ENCODE results near the gene EFS. TPM values are rescaled to one million over a fixed set of nuclear protein-coding genes. Genes with fewer than 3 reads are reported as not detected.

Gene EFS
- total and polyA plus RNA-seq, 2 of the 8 experiments (the other 6 are each of a cell fraction or from before 2014, with no cell fraction given) = 27.8 to 28.6 TPM

DNA sequence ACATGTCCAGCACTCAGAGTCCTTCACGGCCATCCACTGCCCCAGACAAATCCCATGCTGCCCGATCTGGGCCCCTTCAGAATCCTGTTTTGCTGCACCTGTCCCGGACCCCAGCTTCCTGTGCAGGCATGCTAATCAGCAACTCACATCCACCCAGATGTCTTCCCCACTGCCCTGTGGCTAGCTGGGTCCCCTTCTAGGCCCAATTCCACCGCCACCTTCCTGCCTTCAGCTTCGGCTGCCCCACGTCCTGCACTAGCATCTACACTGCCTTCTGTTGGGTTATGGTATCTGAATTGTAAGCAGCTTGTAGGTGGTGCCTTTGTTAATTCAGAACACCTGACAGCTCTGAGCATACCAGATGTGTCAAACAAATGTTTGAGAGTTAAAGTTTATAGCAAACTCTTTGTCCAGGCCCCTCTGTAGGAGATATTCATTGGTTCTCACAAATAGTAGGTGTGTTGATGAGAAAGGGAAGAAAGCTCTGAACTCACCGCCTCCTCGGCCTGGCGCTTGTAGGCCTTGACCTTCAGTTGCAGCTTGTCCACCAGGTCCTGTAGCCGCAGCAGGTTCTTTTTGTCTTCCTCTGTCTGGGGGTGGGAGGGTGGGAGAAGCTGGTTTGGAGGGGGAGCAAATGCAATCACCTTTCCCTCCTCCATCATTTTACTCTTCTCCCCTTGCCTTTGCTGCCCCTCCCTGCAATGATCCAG lies 17.9 kb upstream of the EFS start:
- Histone ChIP-seq H4K20me1 (replicated peaks in 1 of 2; ENCODE audit: control insufficient read depth in 1 of 2, insufficient read depth in 2 of 2, low read length in 2 of 2) (no peaks in the 10 kb centered on the region), H3K79me1 (ENCODE audit: low read depth, low read length) (no peaks in the 10 kb centered on the region), H2BK15ac (ENCODE audit: low read length) (no peak overlapping the region), H4K8ac (ENCODE audit: extremely low read depth, insufficient read depth, low read length) (no peak overlapping the region), H2AFZ (ENCODE audit: low read length) (no peak overlapping the region), H2BK5ac (ENCODE audit: low read depth, low read length) (no peak overlapping the region), H4K91ac (replicated peaks; ENCODE audit: insufficient read length, low read length) (no peak overlapping the region), H3K9ac (replicated peaks in 1 of 4; ENCODE audit: extremely low read depth in 1 of 4, low read depth in 3 of 4, low read length in 3 of 4) (no peak overlapping the region), H3K56ac (replicated peaks; ENCODE audit: insufficient read length, low read depth, low read length) (no peak overlapping the region), H4K5ac (ENCODE audit: insufficient read length, low read depth, low read length) (no peak overlapping the region), H3K4me1 (replicated peaks in 1 of 4; ENCODE audit: control insufficient read depth in 3 of 4, insufficient read depth in 4 of 4, low read length in 3 of 4) (peaks cover 0 to 2% (median under 1%) of the 10 kb centered on the region in 4 experiments; a peak in 3 of 7 replicates), H3K14ac (ENCODE audit: insufficient read length) (no peak overlapping the region), H3K79me2 (ENCODE audit: control insufficient read depth in 1 of 2, insufficient read depth in 2 of 2, low read length in 2 of 2) (no peaks in the 10 kb centered on the region), H3K23ac (ENCODE audit: insufficient read length) (no peak overlapping the region), H3K36me3 (ENCODE audit: control insufficient read depth in 2 of 4, insufficient read depth in 4 of 4, low read length in 3 of 4) (no peaks in the 10 kb centered on the region), H3K4ac (replicated peaks; ENCODE audit: insufficient read length, low read depth, low read length) (no peak overlapping the region), H3K27ac (ENCODE audit: low read depth, low read length) (no peak overlapping the region), H3K23me2 (ENCODE audit: low read depth, low read length) (no peaks in the 10 kb centered on the region; the same call in 1 of the 2 replicates), H2BK120ac (replicated peaks; ENCODE audit: low read depth, low read length) (no peak overlapping the region), H2BK20ac (ENCODE audit: low read length) (no peak overlapping the region), H3K18ac (ENCODE audit: extremely low read depth, low read length) (no peak overlapping the region), H3K4me3 (ENCODE audit: extremely low read depth in 1 of 4, insufficient read depth in 2 of 4, low read depth in 3 of 4, low read length in 4 of 4) (no peak overlapping the region), H2BK12ac (ENCODE audit: low read depth, low read length) (no peak overlapping the region), H2AK5ac (ENCODE audit: low read depth, low read length) (no peak overlapping the region), H3K4me2 (ENCODE audit: insufficient read depth in 1 of 2, low read depth in 2 of 2, low read length in 2 of 2) (no peak overlapping the region), H3K27me3 (replicated peaks in 1 of 4; ENCODE audit: control insufficient read depth in 3 of 4, extremely low read depth in 1 of 4, insufficient read depth in 3 of 4, low read length in 3 of 4) (peaks cover 0 to 7% (median 5%) of the 10 kb centered on the region in 4 experiments; a peak in 6 of 7 replicates), H3K9me3 (ENCODE audit: insufficient read depth in 2 of 2, low read depth in 1 of 2, low read length in 1 of 2) (no peaks in the 10 kb centered on the region)
- FAIRE-seq = no peak
- ChIA-PET CTCF (ENCODE audit: partially characterized antibody) (interaction anchor here (0.6 to 15.0 kb wide), 11 partner anchors 12 to 185 kb away, joined by 3 to 333 read pairs (median 4); partner anchors contain the start of genes AP1G2, EFS and SLC22A17), POLR2A (ENCODE audit: partially characterized antibody) (interaction anchor here (1.0 to 1.4 kb wide), 4 partner anchors 9 to 59 kb away, joined by 3 to 4 read pairs (median 3); partner anchors contain the start of gene IL25)
- TF ChIP-seq KDM1A (IDR thresholded peaks at IDR 0.05; ENCODE audit: borderline replicate concordance, low read length) (no peak), CTBP2 (IDR thresholded peaks at IDR 0.05; ENCODE audit: borderline replicate concordance, insufficient read depth, insufficient read length, low read length) (no peak), RBBP5 (IDR thresholded peaks at IDR 0.05; ENCODE audit: borderline replicate concordance, low read depth, low read length) (no peak), SP2 (IDR thresholded peaks at IDR 0.05; ENCODE audit: low read length) (no peak), GTF2F1 (IDR thresholded peaks at IDR 0.05; ENCODE audit: borderline replicate concordance, low read depth, low read length) (no peak), ATF3 (IDR thresholded peaks at IDR 0.05; ENCODE audit: insufficient read depth, low read depth, low read length) (no peak), CBX8 (IDR thresholded peaks at IDR 0.05; ENCODE audit: borderline replicate concordance, low read depth, low read length) (no peak)
- 86% methylated on average over 10 of the region's 10 CpGs; no CpG with 5 or more reads in 1 of the 2 experiments for WGBS, 2 experiments (ENCODE audit: extremely low coverage in 1 of 2, insufficient coverage in 1 of 2, insufficient read length in 1 of 2, insufficient replicate concordance in 2 of 2, low coverage in 1 of 2, low lambda C conversion rate in 2 of 2, missing lambda C conversion rate in 1 of 2)
- no peak for DNase-seq (ENCODE audit: low read depth in 1 of 2, low spot score in 2 of 2)
